Stomach (tissue), 9 donors: ENCODE measurements around the gene ELOF1. TPM values are rescaled to one million over a fixed set of nuclear protein-coding genes. Genes with fewer than 3 reads are reported as not detected.

ENCODE experiments used
- DNase-seq, 2 donors: peaks; one replicate each; pipeline versions ENCODE4 v3.0.0 to v3.0.0-alpha.2; 2013 to 2019
- H3K27ac ChIP-seq, 5 donors: fragments of 200-600 bp in 4 of 5; sonication (generic) in 4 of 5; one replicate each; pipeline ENCODE4 v1.5.1; 2013 to 2019; ENCODE audit warnings: mild to moderate bottlenecking in 1 of 5, moderate library complexity in 1 of 5
- H3K27me3 ChIP-seq, 3 donors: fragments of 200-600 bp; sonication (generic); one replicate each; pipeline ENCODE4 v1.5.1; 2017 to 2019; ENCODE audit warnings: mixed run types in 1 of 3
- H3K36me3 ChIP-seq, 4 donors: fragments of 200-600 bp; sonication (generic); 1 replicate in 3 of 4; 2 replicates in 1 of 4; pipeline ENCODE4 v1.5.1; 2016 to 2019
- H3K4me1 ChIP-seq, 4 donors: fragments of 200-600 bp; sonication (generic); one replicate each; pipeline ENCODE4 v1.5.1; 2016 to 2019
- H3K4me3 ChIP-seq, 4 donors: fragments of 200-600 bp; sonication (generic) in 3 of 4; one replicate each; pipeline ENCODE4 v1.5.1; 2016 to 2019; ENCODE audit warnings: mild to moderate bottlenecking in 1 of 4
- H3K9me3 ChIP-seq, 4 donors: fragments of 200-600 bp; sonication (generic); one replicate each; pipeline ENCODE4 v1.5.1; 2016 to 2019
- CTCF ChIP-seq, 7 experiments: fragments of 450-650 bp in 4 of 7; fragments of 200-600 bp in 3 of 7; sonication (generic) in 3 of 7; IDR thresholded peaks; one replicate each; pipeline ENCODE4 v1.5.1; 2016 to 2019; ENCODE audit warnings: antibody characterized with exemption in 7 of 7, control low read depth in 2 of 7, mild to moderate bottlenecking in 1 of 7
- EP300 ChIP-seq: sonication (generic); formaldehyde crosslinking; IDR thresholded peaks from one replicate; pipeline ENCODE4 v1.6.1; 2017; ENCODE audit warnings: antibody characterized with exemption
- POLR2A ChIP-seq, 4 donors: fragments of 450-650 bp; IDR thresholded peaks; one replicate each; pipeline ENCODE4 v1.6.1; 2016; ENCODE audit warnings: antibody characterized with exemption in 4 of 4, control low read depth in 2 of 4, mild to moderate bottlenecking in 1 of 4, moderate library complexity in 1 of 4
- POLR2AphosphoS5 ChIP-seq, 3 donors: sonication (generic); formaldehyde crosslinking; IDR thresholded peaks; one replicate each; pipeline ENCODE4 v1.6.1; 2016; ENCODE audit warnings: antibody characterized with exemption in 3 of 3
- WGBS, 5 donors: extraction: QIAGEN DNeasy Blood & Tissue Kit in 3 of 5; methylation state at CpG; one replicate each; pipeline versions ENCODE4 v1.1.5 to v1.1.7; 2013 to 2018; 5-methylcytosine and 5-hydroxymethylcytosine counted together
- intact Hi-C: fragments of 100-400 bp; cut with DNase I; formaldehyde crosslinking; loops from one replicate; pipeline ENCODE4 v1.15.1; 2023; ENCODE audit warnings: low total_unique reads
- polyA plus RNA-seq, 3 donors: library from polyadenylated mRNA; stranded (reverse); fragments of 200-250 nt; gene quantifications; one replicate each; pipeline ENCODE4 v1.2.3, GENCODE V29; 2013
- total RNA-seq, 5 donors: library from RNA; depleted of rRNA; stranded (reverse); fragments of >200 nt; gene quantifications; one replicate each; pipeline versions ENCODE4 v1.1.0 to v1.2.3, GENCODE V29; 2014 to 2016
- donor health status: healthy with polysubstance abuse.
- donor health status: Bipolar disorder and iron deficiency.
- donor health status: healthy.

ELOF1 gene
- total and polyA plus RNA-seq, 8 donors = 2.3 to 96.4 (median 25.4) TPM

GRCh38 chr19:11587975-11588631 lies 29.1 kb upstream of the ELOF1 start:
- WGBS, 5 donors = 44 to 61% (median 52%) methylated on average over 12 to 13 of the region's 13 CpGs

GRCh38 chr19:11587302-11587974 lies 28.4 kb upstream of the ELOF1 start:
- no peak overlapping the region for H3K4me3 ChIP-seq
- no peaks in the 10 kb centered on the region for H3K9me3 ChIP-seq
- H3K4me1 ChIP-seq = peaks cover 0 to 12% (median 10%) of the 10 kb centered on the region in 4 donors
- no peaks in the 10 kb centered on the region for H3K27me3 ChIP-seq
- peak overlapping the region in 1 of 5 donors; percentile 39 for H3K27ac ChIP-seq
- TF ChIP-seq CTCF (IDR thresholded peaks at IDR 0.05) = peak in 5 of 7 experiments; percentile 74 to 94 (median 90)
- no peak for TF ChIP-seq EP300
- TF ChIP-seq POLR2A (IDR thresholded peaks at IDR 0.05) = no peak
- TF ChIP-seq POLR2AphosphoS5 (IDR thresholded peaks at IDR 0.05) = no peak
- WGBS, 5 donors = 0 to 3% (median 2%) methylated on average over 7 of the region's 7 CpGs
- intact Hi-C loops = loop anchor here (10.0 kb wide), 1 partner anchor 93 kb away; no protein-coding TSS in a partner anchor
- H3K36me3 ChIP-seq = no peaks in the 10 kb centered on the region
- DNase-seq = peak; percentile 82 to 87

More at GRCh38 chr19:11587975-11588631, 29.1 kb upstream of the ELOF1 start:
- intact Hi-C loops = loop anchor here (10.0 kb wide), 1 partner anchor 93 kb away; no protein-coding TSS in a partner anchor
- no peaks in the 10 kb centered on the region for H3K36me3 ChIP-seq
- TF ChIP-seq POLR2A (IDR thresholded peaks at IDR 0.05) (no peak), EP300 (no peak), POLR2AphosphoS5 (IDR thresholded peaks at IDR 0.05) (no peak)
- H3K27ac ChIP-seq = peak overlapping the region in 1 of 5 donors; percentile 39
- peaks cover 0 to 9% (median 7%) of the 10 kb centered on the region in 4 donors for H3K4me1 ChIP-seq
- H3K4me3 ChIP-seq = no peak overlapping the region
- H3K9me3 ChIP-seq = no peaks in the 10 kb centered on the region
- H3K27me3 ChIP-seq = no peaks in the 10 kb centered on the region
- DNase-seq = no peak

GRCh38 chr19:11586331-11586730 lies 27.3 kb upstream of the ELOF1 start:
- H3K4me1 ChIP-seq = peaks cover 6 to 23% (median 21%) of the 10 kb centered on the region in 4 donors
- no peak overlapping the region for H3K4me3 ChIP-seq
- intact Hi-C loops = loop anchor here (10.0 kb wide), 1 partner anchor 92 kb away; no protein-coding TSS in a partner anchor
- H3K36me3 ChIP-seq = no peaks in the 10 kb centered on the region
- no peaks in the 10 kb centered on the region for H3K27me3 ChIP-seq
- H3K9me3 ChIP-seq = no peaks in the 10 kb centered on the region
- 44 to 64% (median 56%) methylated on average over 6 of the region's 6 CpGs for WGBS, 5 donors
- H3K27ac ChIP-seq = no peak overlapping the region
- no peak for DNase-seq
- TF ChIP-seq POLR2A (IDR thresholded peaks at IDR 0.05) (no peak), CTCF (IDR thresholded peaks at IDR 0.05) (no peak), EP300 (no peak), POLR2AphosphoS5 (IDR thresholded peaks at IDR 0.05) (no peak)

- H3K9me3 ChIP-seq = no peaks in the 10 kb centered on the region
- H3K36me3 ChIP-seq = peaks cover 0 to 2% (median 0%) of the 10 kb centered on the region in 4 donors
- no peak for TF ChIP-seq POLR2AphosphoS5 (IDR thresholded peaks at IDR 0.05)
- H3K4me3 ChIP-seq = no peak overlapping the region
- peak in 1 of 2 donors; percentile 58 for DNase-seq
- peaks cover 0 to 16% (median 0%) of the 10 kb centered on the region in 3 donors for H3K27me3 ChIP-seq
- peak overlapping the region; percentile 71 to 92 (median 82) for H3K27ac ChIP-seq
- peaks cover 20 to 55% (median 53%) of the 10 kb centered on the region in 4 donors for H3K4me1 ChIP-seq
- 5 to 28% (median 25%) methylated on average over 3 of the region's 3 CpGs for WGBS, 5 donors
- intact Hi-C loops = loop anchor here (10.0 kb wide), 1 partner anchor 87 kb away; no protein-coding TSS in a partner anchor
Measured at GRCh38 chr19:11581740-11582139, 22.7 kb upstream of the ELOF1 start.

GRCh38 chr19:11580116-11580515 lies 21.1 kb upstream of the ELOF1 start:
- Histone ChIP-seq H3K36me3 (peaks cover 0 to 11% (median 5%) of the 10 kb centered on the region in 4 donors), H3K27ac (peak overlapping the region in 2 of 5 donors; percentile 83 to 92), H3K4me1 (peaks cover 20 to 55% (median 53%) of the 10 kb centered on the region in 4 donors), H3K27me3 (peaks cover 0 to 16% (median 0%) of the 10 kb centered on the region in 3 donors), H3K4me3 (no peak overlapping the region), H3K9me3 (no peaks in the 10 kb centered on the region)
- TF ChIP-seq POLR2A (IDR thresholded peaks at IDR 0.05) (no peak), POLR2AphosphoS5 (IDR thresholded peaks at IDR 0.05) (no peak), EP300 (no peak)
- no peak for DNase-seq
- WGBS, 5 donors = 55 to 77% (median 74%) methylated on average over 4 of the region's 4 CpGs
- intact Hi-C loops = loop anchor here (10.0 kb wide), 1 partner anchor 85 kb away; no protein-coding TSS in a partner anchor
